LNCaP clone FGC (cell line): ENCODE results near the gene RAB28.
A peak's percentile ranks its signal among the peaks of the same experiment; 100 is the strongest.

ENCODE experiments used
- DNase-seq: peaks from one replicate; pipeline ENCODE4 v3.0.0-alpha.2; 2011; ENCODE audit warnings: low read depth
- H3K4me3 ChIP-seq: 2 replicates; pipeline ENCODE4 v1.5.1; 2011; ENCODE audit warnings: mild to moderate bottlenecking, low read depth, low read length, control low read depth
- TF ChIP-seq, protein P1 (sequence below): IDR thresholded peaks from 2 replicates; pipeline ENCODE4 v1.5.1; 2012; ENCODE audit warnings: mild to moderate bottlenecking; ENCODE audit not compliant: control insufficient read depth, insufficient read depth; ENCODE audit errors: extremely low read depth

Gene RAB28

DNA sequence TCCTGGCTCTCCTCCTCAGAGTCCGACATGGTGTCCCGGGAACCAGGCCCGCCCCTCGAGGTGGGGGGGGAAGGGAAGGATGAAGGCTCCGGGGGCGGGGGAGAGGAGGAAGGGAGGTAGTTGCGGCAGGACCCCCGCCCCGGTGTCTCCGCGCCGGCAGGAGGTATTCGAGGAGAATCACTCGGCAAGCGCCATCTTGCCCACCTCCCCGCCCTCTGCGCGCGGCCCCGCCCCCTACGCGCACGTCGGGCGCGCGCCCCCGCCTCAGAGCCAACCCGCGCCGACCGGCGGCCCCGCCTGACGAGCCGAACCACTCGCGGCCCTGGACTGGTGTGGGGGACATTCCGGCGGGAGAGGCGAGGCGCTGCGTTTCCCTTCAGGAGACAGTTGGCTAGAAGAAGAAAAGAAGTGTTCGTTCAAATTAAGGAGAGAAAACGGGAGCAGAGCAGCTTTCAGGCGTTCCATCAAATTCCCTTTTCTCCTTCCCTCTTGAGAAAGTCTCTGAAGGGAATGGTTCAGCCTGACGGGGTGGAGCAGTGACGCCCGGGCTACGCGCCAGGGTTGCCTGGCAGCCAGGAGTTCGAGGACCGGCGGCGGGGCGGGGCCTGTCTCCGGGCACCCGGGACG, at the start of gene RAB28:
RAB28 (minus strand) TSS at position 219 of the 627 bp plus-strand sequence.
- H3K4me3 ChIP-seq, result peak within 1 kb of the TSS; percentile 88
- TF ChIP-seq, protein P1, sequence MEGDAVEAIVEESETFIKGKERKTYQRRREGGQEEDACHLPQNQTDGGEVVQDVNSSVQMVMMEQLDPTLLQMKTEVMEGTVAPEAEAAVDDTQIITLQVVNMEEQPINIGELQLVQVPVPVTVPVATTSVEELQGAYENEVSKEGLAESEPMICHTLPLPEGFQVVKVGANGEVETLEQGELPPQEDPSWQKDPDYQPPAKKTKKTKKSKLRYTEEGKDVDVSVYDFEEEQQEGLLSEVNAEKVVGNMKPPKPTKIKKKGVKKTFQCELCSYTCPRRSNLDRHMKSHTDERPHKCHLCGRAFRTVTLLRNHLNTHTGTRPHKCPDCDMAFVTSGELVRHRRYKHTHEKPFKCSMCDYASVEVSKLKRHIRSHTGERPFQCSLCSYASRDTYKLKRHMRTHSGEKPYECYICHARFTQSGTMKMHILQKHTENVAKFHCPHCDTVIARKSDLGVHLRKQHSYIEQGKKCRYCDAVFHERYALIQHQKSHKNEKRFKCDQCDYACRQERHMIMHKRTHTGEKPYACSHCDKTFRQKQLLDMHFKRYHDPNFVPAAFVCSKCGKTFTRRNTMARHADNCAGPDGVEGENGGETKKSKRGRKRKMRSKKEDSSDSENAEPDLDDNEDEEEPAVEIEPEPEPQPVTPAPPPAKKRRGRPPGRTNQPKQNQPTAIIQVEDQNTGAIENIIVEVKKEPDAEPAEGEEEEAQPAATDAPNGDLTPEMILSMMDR, result no peak
- DNase-seq, result peak; percentile 84

DNA sequence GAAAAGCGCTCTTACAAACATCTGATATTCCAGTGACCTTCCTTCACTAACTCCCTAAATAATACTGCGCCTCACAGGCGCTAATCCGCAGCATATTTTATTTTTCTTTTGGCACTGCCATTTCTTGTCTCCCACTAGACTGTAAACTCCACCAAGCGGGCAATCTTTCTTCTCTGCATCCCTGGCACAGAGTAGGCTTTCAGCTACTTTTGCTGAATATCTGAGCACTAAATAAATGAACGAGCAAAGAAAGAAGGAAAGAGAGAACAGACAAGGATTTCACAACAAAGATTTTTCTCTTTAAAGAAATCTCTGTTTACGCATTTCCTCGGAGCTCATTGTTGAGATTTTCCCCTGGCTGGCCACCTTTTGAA, 47.5 kb upstream of the RAB28 start:
- no peak for DNase-seq
- TF ChIP-seq, protein P1, result no peak
- no peak overlapping the region for H3K4me3 ChIP-seq

DNA sequence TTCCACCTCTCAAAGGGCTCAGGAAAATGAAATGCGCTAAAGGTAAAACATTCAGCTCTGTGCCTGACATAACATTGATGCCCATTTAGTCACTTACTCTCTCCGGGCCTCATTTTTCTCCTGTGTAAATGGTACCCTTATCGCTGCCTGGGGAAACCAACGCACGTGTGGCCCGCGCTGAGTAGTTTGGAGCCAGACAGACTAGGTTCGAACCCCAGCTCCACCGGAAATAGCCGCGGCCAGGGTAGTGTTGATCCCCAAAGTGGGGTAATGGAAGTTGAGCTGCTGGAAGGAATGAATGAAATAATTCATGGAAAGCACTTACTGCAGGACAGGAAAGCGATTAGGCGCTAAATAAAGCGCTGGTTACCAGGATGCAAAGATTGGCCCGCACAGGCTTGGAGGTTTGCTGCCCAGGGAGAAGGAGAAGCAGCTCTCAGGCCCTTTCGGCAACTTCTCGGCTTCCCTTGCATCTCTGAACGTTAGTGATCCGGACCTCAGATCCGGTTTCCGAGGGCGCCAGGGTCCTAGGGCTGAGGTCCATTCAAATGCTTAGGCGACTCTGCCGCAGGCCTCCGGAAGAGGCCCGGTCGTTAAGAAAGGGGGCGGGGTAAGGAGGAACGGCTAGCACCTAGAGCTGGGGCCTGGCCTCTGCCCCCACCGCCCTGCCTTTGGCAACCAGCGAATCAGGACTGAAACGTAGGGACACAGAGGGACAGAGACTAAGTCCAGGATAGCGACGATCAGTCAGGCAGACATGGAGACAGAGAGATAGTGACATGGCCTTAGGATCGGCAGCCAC, 46.9 kb upstream of the RAB28 start:
- TF ChIP-seq, protein P1, result no peak
- H3K4me3 ChIP-seq, result no peak overlapping the region
- DNase-seq, result no peak

DNA sequence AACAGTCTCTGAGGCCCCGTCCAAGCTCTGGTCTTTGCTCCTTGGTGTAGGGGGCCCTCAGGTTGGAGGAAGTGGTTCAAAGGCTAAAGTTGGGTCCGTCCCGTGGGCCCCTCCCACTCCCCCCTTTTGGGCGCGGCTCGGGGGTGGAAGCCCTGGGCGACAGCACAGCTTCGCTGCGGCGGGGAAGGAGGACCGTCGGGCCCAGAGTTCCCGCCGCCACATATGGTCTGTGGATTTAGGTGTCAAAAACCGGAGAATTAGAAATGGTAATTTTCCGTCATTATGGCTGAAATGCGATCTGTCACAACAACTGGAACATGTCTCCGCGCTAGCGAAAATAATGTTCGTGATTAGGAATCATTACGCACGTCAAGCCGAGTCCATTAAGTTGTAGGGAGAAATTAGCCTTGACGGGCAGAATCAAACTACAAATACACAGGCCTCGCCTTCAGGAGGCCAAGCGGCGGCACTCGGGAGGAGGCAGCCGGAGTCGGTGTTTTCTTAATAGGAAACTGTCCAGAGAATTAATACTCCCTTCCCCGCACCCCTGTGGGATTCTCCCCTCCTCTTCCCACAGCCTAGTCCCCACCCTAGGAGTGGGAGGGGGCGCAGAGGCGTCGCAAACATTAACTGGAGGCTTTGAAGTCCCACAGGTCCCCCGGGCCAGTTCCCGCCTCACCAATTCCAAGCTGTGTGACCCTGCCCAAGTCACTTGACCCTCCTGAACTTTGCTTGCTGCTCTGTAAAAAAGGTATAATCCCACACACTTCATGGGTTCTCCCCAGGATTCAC, 45.2 kb upstream of the RAB28 start:
- no peak overlapping the region for H3K4me3 ChIP-seq
- TF ChIP-seq, protein P1, result no peak
- DNase-seq, result no peak

DNA sequence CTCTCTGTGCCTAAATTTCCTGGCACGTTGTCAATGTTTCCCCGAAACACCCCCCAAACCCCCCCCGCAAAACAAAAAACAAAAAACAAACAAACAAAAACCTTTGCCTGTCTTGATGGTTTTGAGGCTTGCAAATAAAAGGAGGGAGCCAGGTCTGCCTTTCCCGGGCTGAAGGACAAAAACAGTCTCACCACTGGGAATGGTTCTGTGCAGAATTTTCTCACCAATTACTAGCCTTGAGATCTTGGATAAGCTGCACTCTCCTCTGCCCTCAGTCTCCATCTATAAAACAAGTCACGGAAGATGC, 44.6 kb upstream of the RAB28 start:
- no peak for DNase-seq
- TF ChIP-seq, protein P1, result no peak
- H3K4me3 ChIP-seq, result no peak overlapping the region

DNA sequence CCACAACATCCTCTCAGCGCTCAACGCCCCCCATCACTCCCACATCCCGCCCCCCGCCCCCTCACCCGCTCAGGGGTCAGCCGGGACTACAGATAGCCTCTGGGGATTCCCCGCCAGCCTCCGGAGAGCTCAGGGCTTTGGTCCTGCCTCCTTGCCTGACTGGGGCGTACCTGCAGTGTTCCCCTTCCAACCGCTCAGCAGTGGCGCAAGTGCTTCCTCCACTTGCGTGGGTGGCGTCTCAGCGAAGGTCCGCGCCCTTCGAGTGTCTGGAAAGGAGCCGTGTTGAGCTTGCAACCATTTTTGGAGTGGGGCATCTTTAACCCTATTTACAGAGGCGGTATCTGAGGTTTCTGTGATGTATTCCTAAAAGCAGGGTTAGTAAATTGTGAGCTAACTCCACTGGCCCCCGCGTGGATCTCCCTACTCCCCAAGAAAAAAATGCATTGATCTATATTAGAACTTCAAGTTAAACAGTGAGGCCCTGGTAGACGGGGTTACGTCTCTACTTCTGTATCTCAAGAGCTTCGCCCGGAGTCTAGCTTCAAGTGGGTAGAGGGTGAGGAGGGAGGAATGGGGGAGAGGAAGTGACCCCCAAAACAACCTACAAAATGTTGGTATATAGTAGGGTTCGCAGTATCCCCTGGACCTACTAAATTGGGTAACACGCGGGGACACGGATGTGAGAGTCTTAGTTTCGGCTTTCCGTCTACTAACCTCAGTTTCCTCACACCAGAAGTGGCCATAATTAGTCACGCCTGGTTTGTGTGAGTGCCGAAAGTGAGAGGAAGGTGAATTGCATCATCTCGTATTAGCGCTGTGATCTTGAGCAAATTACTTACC, 44.1 kb upstream of the RAB28 start:
- H3K4me3 ChIP-seq, result no peak overlapping the region
- no peak for DNase-seq
- TF ChIP-seq, protein P1, result no peak
